K562 (cell line): Measurements from ENCODE around the gene MLLT6. TPM values are rescaled to one million over a fixed set of nuclear protein-coding genes. Genes with fewer than 3 reads are reported as not detected.
A peak's percentile ranks its signal among the peaks of the same experiment; 100 is the strongest.

Source experiments
- ATAC-seq: fragments of 200-7000 bp; cut with Tn5 transposase; 3 replicates; pipeline ENCODE4 v1.9.1; 2020; ENCODE audit warnings: moderate library complexity
- BruUV-seq: library from RNA; stranded (reverse); fragments of 400-500 nt; replicated peaks from 2 replicates; lab custom pipeline; 2021; lab: Mats Ljungman, UMichigan
- CTCF ChIA-PET: fragments of 300-600 bp; formaldehyde crosslinking; extraction: SDS; loops from one replicate; lab custom pipeline; 2021; ENCODE audit warnings: low intra/inter-chr PET ratio; lab: Yijun Ruan, JAX
- POLR2A ChIA-PET: fragments of 300-600, 350-650 bp; sonication (Branson Sonifier 250); formaldehyde crosslinking; extraction: SDS; loops from one replicate; lab custom pipeline; 2021; ENCODE audit warnings: antibody characterized with exemption, inconsistent platforms; lab: Yijun Ruan, JAX
- DNase-seq, 4 experiments: peaks; one replicate each; pipeline versions ENCODE4 v3.0.0 to v3.0.0-alpha.2; 2011 to 2018; ENCODE audit warnings: low spot score in 3 of 4, mixed read lengths in 3 of 4; ENCODE audit errors: extremely low read depth in 1 of 4
- FAIRE-seq: peaks from 2 replicates; lab custom pipeline; 2011; peaks lifted over from hg19 to GRCh38; lab: Jason Lieb, UNC
- H2AFZ ChIP-seq: 2 replicates; pipeline ENCODE4 v1.6.0; 2011; ENCODE audit warnings: low read depth, low read length, control low read depth, inconsistent platforms
- H3K27ac ChIP-seq: fragments of 200-600 bp; 3 replicates; pipeline ENCODE4 v1.8.0; 2011; ENCODE audit warnings: low read depth, mild to moderate bottlenecking, control low read depth, inconsistent platforms, low read length, moderate library complexity, mixed read lengths; ENCODE audit errors: extremely low read depth
- H3K27me3 ChIP-seq, 2 experiments: fragments of 300-600 bp in 1 of 2; 2 replicates in 1 of 2; 3 replicates in 1 of 2; pipeline versions ENCODE4 v1.6.0 to v1.8.0; 2011; ENCODE audit warnings: inconsistent platforms in 2 of 2, low read length in 2 of 2, mild to moderate bottlenecking in 1 of 2, mixed read lengths in 1 of 2, moderate library complexity in 1 of 2; ENCODE audit not compliant: control insufficient read depth in 2 of 2, insufficient read depth in 2 of 2
- H3K36me3 ChIP-seq: fragments of 300-600 bp; 3 replicates; pipeline ENCODE4 v1.8.0; 2011; ENCODE audit warnings: mild to moderate bottlenecking, low read length, inconsistent platforms; ENCODE audit not compliant: control insufficient read depth, insufficient read depth
- H3K4me1 ChIP-seq, 2 experiments: fragments of 200-600 bp in 1 of 2; replicated peaks in 1 of 2; 2 replicates in 1 of 2; 3 replicates in 1 of 2; pipeline versions ENCODE4 v1.5.1 to v1.8.0; 2011; ENCODE audit warnings: inconsistent platforms in 2 of 2, low read length in 2 of 2, mild to moderate bottlenecking in 1 of 2, mixed read lengths in 1 of 2, moderate library complexity in 1 of 2; ENCODE audit not compliant: control insufficient read depth in 2 of 2, insufficient read depth in 2 of 2
- H3K4me2 ChIP-seq: 2 replicates; pipeline ENCODE4 v1.6.1; 2011; ENCODE audit warnings: low read length, control low read depth, inconsistent platforms, mixed read lengths; ENCODE audit not compliant: insufficient read depth
- H3K4me3 ChIP-seq: fragments of 200-600 bp; sonication (generic), shearing (Covaris generic); 2 replicates; pipeline ENCODE4 v1.5.1; 2016; ENCODE audit warnings: control low read depth, inconsistent platforms
- H3K79me2 ChIP-seq: fragments of 200-600 bp; 3 replicates; pipeline ENCODE4 v1.8.0; 2011; ENCODE audit warnings: low read length, inconsistent platforms; ENCODE audit not compliant: control insufficient read depth, insufficient read depth
- H3K9ac ChIP-seq, 2 experiments: 2 replicates each; pipeline versions ENCODE4 v1.6.0 to v1.6.1; 2011; ENCODE audit warnings: low read depth in 2 of 2, low read length in 2 of 2, control low read depth in 1 of 2, inconsistent platforms in 1 of 2, mild to moderate bottlenecking in 1 of 2, mixed read lengths in 1 of 2; ENCODE audit not compliant: insufficient read depth in 1 of 2
- H3K9me1 ChIP-seq: one replicate; pipeline ENCODE4 v1.6.0; 2011; ENCODE audit warnings: inconsistent platforms, mild to moderate bottlenecking, low read length, moderate library complexity; ENCODE audit not compliant: control insufficient read depth, insufficient read depth
- H3K9me3 ChIP-seq: replicated peaks from 2 replicates; pipeline ENCODE4 v1.5.1; 2011; ENCODE audit warnings: low read depth, low read length, inconsistent platforms; ENCODE audit not compliant: control insufficient read depth, insufficient read depth
- H4K20me1 ChIP-seq: replicated peaks from 2 replicates; pipeline ENCODE4 v1.6.1; 2011; ENCODE audit warnings: low read length, inconsistent platforms, mixed read lengths; ENCODE audit not compliant: control insufficient read depth, insufficient read depth
- ADNP ChIP-seq: fragments of 200-800 bp; sonication (Bioruptor generic); IDR thresholded peaks from 2 replicates; pipeline ENCODE4 v1.6.1; 2016; ENCODE audit warnings: missing genetic modification characterization, missing compliant biosample characterization
- HDAC3 ChIP-seq: fragments of 450-650 bp; IDR thresholded peaks from 2 replicates; pipeline ENCODE4 v1.6.1; 2018; ENCODE audit warnings: borderline replicate concordance, mild to moderate bottlenecking, moderate library complexity; ENCODE audit not compliant: partially characterized antibody
- KLF1 ChIP-seq: fragments of 450-650 bp; IDR thresholded peaks from 2 replicates; pipeline ENCODE4 v1.6.1; 2016; ENCODE audit warnings: missing genetic modification characterization, missing compliant biosample characterization
- KLF13 ChIP-seq: fragments of 450-650 bp; IDR thresholded peaks from 2 replicates; pipeline ENCODE4 v1.6.1; 2016; ENCODE audit warnings: missing genetic modification characterization, low read depth, mild to moderate bottlenecking, missing compliant biosample characterization, moderate library complexity, borderline replicate concordance
- L3MBTL2 ChIP-seq: fragments of 450-650 bp; IDR thresholded peaks from 2 replicates; pipeline ENCODE4 v1.6.1; 2016; ENCODE audit warnings: mild to moderate bottlenecking, moderate library complexity
- NBN ChIP-seq: fragments of 450-650 bp; IDR thresholded peaks from 2 replicates; pipeline ENCODE4 v1.6.1; 2016; ENCODE audit warnings: low read depth, mild to moderate bottlenecking
- RCOR1 ChIP-seq, 2 experiments: IDR thresholded peaks; 2 replicates each; pipeline ENCODE4 v1.6.1; 2012; ENCODE audit warnings: low read depth in 2 of 2, low read length in 2 of 2, borderline replicate concordance in 1 of 2, improper control_type of control experiment in 1 of 2
- TCF3 ChIP-seq: sonication (generic); formaldehyde crosslinking; IDR thresholded peaks from 2 replicates; pipeline ENCODE4 v1.4.0; 2020; ENCODE audit warnings: mild to moderate bottlenecking, missing genetic modification reagents
- THAP12 ChIP-seq: fragments of 250-450 bp; sonication (Bioruptor Pico); IDR thresholded peaks from 2 replicates; pipeline ENCODE4 v1.9.0; 2021; ENCODE audit warnings: mild to moderate bottlenecking, inconsistent platforms
- U2AF2 ChIP-seq: fragments of 200-400 bp; formaldehyde crosslinking; optimal IDR thresholded peaks from 2 replicates; pipeline ENCODE3; 2017; ENCODE audit warnings: low read depth, mild to moderate bottlenecking, low read length
- UBTF ChIP-seq, 2 experiments: IDR thresholded peaks; 2 replicates each; pipeline ENCODE4 v1.6.1; 2012; ENCODE audit warnings: improper control_type of control experiment in 2 of 2, low read depth in 2 of 2, low read length in 2 of 2, borderline replicate concordance in 1 of 2
- XRCC4 ChIP-seq: IDR thresholded peaks from one replicate; pipeline ENCODE4 v1.6.1; 2011; ENCODE audit not compliant: insufficient read depth, insufficient read length; ENCODE audit errors: extremely low read depth
- ZBTB33 ChIP-seq: sonication (generic); formaldehyde crosslinking; IDR thresholded peaks from 2 replicates; pipeline ENCODE4 v1.8.1; 2023; ENCODE audit warnings: mild to moderate bottlenecking, missing genetic modification reagents
- ZNF184 ChIP-seq: sonication (generic); formaldehyde crosslinking; IDR thresholded peaks from 2 replicates; pipeline ENCODE4 v1.5.0; 2020; ENCODE audit warnings: missing genetic modification reagents
- WGBS: fragments of 100-300 bp; shearing (Covaris generic); methylation state at CpG from one replicate; pipeline ENCODE4 v1.1.6; 2016; ENCODE audit warnings: low coverage, mixed read lengths; ENCODE audit not compliant: insufficient coverage; ENCODE audit errors: missing lambda C conversion rate; 5-methylcytosine and 5-hydroxymethylcytosine counted together
- in situ Hi-C: fragments of 300-500 bp; cut with MboI; formaldehyde crosslinking; loops from 4 replicates; pipeline ENCODE4 v1.15.0; 2018; ENCODE audit warnings: inconsistent platforms, mixed read lengths
- intact Hi-C: fragments of 100-400 bp; cut with micrococcal nuclease; formaldehyde crosslinking; loops from 2 replicates; pipeline ENCODE4 v1.14.2; 2022
- polyA plus RNA-seq, 8 experiments: library from polyadenylated mRNA; depleted of rRNA in 4 of 8; stranded (reverse) in 5 of 8; unstranded in 3 of 8; fragments of >200 nt; fragmentation: Nextera tagmentation in 2 of 8; fragmentation: Illumina TruSeq in 1 of 8; extraction: Ambion mirVana in 2 of 8; extraction: Trizol in 1 of 8; gene quantifications; 2 replicates each; pipeline versions ENCODE4 v1.2.1 to v1.2.3, GENCODE V29; 2011 to 2014; ENCODE audit warnings: inconsistent platforms in 1 of 8, missing spikeins in 1 of 8
- total RNA-seq, 7 experiments: library from RNA; depleted of rRNA in 6 of 7; stranded (reverse); fragments of >200 nt in 6 of 7; fragmentation: Illumina TruSeq in 2 of 7; extraction: Trizol in 2 of 7; gene quantifications; 2 replicates each; pipeline versions ENCODE4 v1.2.1 to v1.2.3, GENCODE V29; 2011 to 2021; ENCODE audit warnings: low replicate concordance in 1 of 7

Gene MLLT6
- total and polyA plus RNA-seq, 9 of the 15 experiments (the other 6 are each of a cell fraction or from before 2014, with no cell fraction given) = 3.1 to 71.7 (median 30.0) TPM

DNA sequence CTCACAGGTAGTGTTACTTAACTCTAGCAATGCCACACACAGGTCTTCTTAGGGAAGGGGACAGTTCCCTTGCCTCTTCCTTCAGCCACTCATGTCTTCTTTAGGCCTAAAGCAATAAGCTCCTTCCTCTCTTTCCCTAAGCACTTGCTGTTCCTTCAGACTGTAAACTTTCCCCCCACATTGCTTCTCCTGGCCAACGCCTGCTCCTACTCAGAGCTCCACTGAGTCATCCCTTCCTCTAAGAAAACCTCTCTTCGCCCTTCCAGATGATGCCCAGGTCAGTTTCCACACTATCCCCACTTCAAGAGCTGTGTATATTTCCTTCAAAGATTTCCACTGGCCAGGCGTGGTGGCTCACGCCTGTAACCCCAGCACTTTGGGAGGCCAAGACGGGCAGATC, 17.8 kb upstream of the MLLT6 start (continued):
- no peak for TF ChIP-seq ZBTB33 (CRISPR knock-in tag)
- no peak for TF ChIP-seq ADNP
- no peak for TF ChIP-seq RCOR1 (IDR thresholded peaks at IDR 0.05; ENCODE audit: borderline replicate concordance in 1 of 2, low read depth in 2 of 2, low read length in 2 of 2)
- TF ChIP-seq U2AF2 = no peak
- no peak for TF ChIP-seq ZNF184
- no peak for TF ChIP-seq HDAC3
- TF ChIP-seq XRCC4 = no peak
- no peak for TF ChIP-seq L3MBTL2
- no peak for TF ChIP-seq KLF1 (tag)

- no TSS peak for BruUV-seq
- ATAC-seq = no peak
- ChIA-PET POLR2A (interaction anchor here (1.9 to 2.5 kb wide), 2 partner anchors 10 to 14 kb away, joined by 6 read pairs; partner anchors contain the start of gene MLLT6), CTCF (no interaction called here)
- FAIRE-seq = no peak
- no peak for TF ChIP-seq TCF3 (CRISPR knock-in tag)
- TF ChIP-seq NBN = no peak
- no peak for TF ChIP-seq UBTF (IDR thresholded peaks at IDR 0.05; ENCODE audit: borderline replicate concordance in 1 of 2, low read depth in 2 of 2, low read length in 2 of 2)
- TF ChIP-seq KLF13 (tag) = no peak
- no peak for TF ChIP-seq THAP12 (CRISPR knock-in tag)
- Histone ChIP-seq H3K4me3 (no peak overlapping the region), H3K9ac (no peak overlapping the region; a peak in 1 of 4 replicates), H3K79me2 (no peaks in the 10 kb centered on the region), H3K9me1 (no peaks in the 10 kb centered on the region), H3K4me2 (no peak overlapping the region), H3K9me3 (no peaks in the 10 kb centered on the region), H3K36me3 (no peaks in the 10 kb centered on the region), H3K4me1 (peaks cover 0 to 15% of the 10 kb centered on the region in 2 experiments; a peak in 2 of 5 replicates), H3K27ac (no peak overlapping the region), H4K20me1 (no peaks in the 10 kb centered on the region), H2AFZ (peak overlapping the region; percentile 17; the same call in 1 of the 2 replicates), H3K27me3 (no peaks in the 10 kb centered on the region)
- no peak for DNase-seq
- intact Hi-C loops = no loop called here
- WGBS = 70% methylated on average over 4 of the region's 4 CpGs
- in situ Hi-C loops = no loop called here
These were observed 14.7 kb upstream of the MLLT6 start for GRCh38 chr17:38690386-38690785.
